HL-60 (cell line): ENCODE results near the gene LCN15.

Source experiments
- DNase-seq, 2 experiments: peaks; one replicate each; pipeline ENCODE4 v3.0.0-alpha.2; 2010 to 2020; ENCODE audit warnings: low read depth in 1 of 2, low spot score in 1 of 2
- H3K27ac ChIP-seq: fragments of 250-450 bp; sonication (Bioruptor Pico); replicated peaks from 2 replicates; pipeline ENCODE4 v1.5.1; 2020; ENCODE audit warnings: mild to moderate bottlenecking, moderate library complexity
- H3K27me3 ChIP-seq: fragments of 250-450 bp; sonication (Bioruptor Pico); 2 replicates; pipeline ENCODE4 v1.5.1; 2021; ENCODE audit warnings: mild to moderate bottlenecking, moderate library complexity; ENCODE audit not compliant: insufficient read depth, poor library complexity, severe bottlenecking
- H3K4me3 ChIP-seq: replicated peaks from 2 replicates; pipeline ENCODE4 v1.5.1; 2011; ENCODE audit warnings: mild to moderate bottlenecking, control low read depth, low read length; ENCODE audit not compliant: insufficient read depth
- CTCF ChIP-seq: IDR thresholded peaks from one replicate; pipeline ENCODE4 v1.5.1; 2011; ENCODE audit warnings: low read length, control low read depth, inconsistent platforms; ENCODE audit not compliant: insufficient read depth
- GABPA ChIP-seq: IDR thresholded peaks from 2 replicates; pipeline ENCODE4 v1.6.1; 2012; ENCODE audit warnings: low read depth
- POLR2AphosphoS5 ChIP-seq: IDR thresholded peaks from 2 replicates; pipeline ENCODE4 v1.6.1; 2012; ENCODE audit warnings: low read depth
- REST ChIP-seq: IDR thresholded peaks from 2 replicates; pipeline ENCODE4 v1.6.1; 2012; ENCODE audit warnings: low read depth; ENCODE audit not compliant: insufficient replicate concordance
- SPI1 ChIP-seq: IDR thresholded peaks from 2 replicates; pipeline ENCODE4 v1.6.1; 2012; ENCODE audit warnings: low read depth, mild to moderate bottlenecking, borderline replicate concordance

LCN15 gene

GRCh38 chr9:136722093-136722968 lies 42.0 kb downstream of the LCN15 start:
- Histone ChIP-seq H3K4me3 (no peak overlapping the region), H3K27ac (no peak overlapping the region), H3K27me3 (no peaks in the 10 kb centered on the region)
- TF ChIP-seq CTCF (no peak), SPI1 (no peak), GABPA (no peak), REST (no peak), POLR2AphosphoS5 (no peak)
- DNase-seq, result peak in 1 of 2 experiments; percentile 39

- no peak overlapping the region for H3K4me3 ChIP-seq
- no peak overlapping the region for H3K27ac ChIP-seq
- H3K27me3 ChIP-seq, result no peaks in the 10 kb centered on the region
- TF ChIP-seq POLR2AphosphoS5, result peak; percentile 59
- no peak for TF ChIP-seq GABPA
- peak in 1 of 2 experiments; percentile 43 for DNase-seq
Observed at GRCh38 chr9:136721339-136722092, 42.8 kb downstream of the LCN15 start.

GRCh38 chr9:136720898-136721338 lies 43.4 kb downstream of the LCN15 start:
- TF ChIP-seq CTCF, result no peak
- TF ChIP-seq REST, result no peak
- no peak for TF ChIP-seq SPI1
- no peak for TF ChIP-seq POLR2AphosphoS5
- no peak for TF ChIP-seq GABPA
- no peak for DNase-seq
- Histone ChIP-seq H3K27me3 (no peaks in the 10 kb centered on the region), H3K4me3 (no peak overlapping the region), H3K27ac (no peak overlapping the region)

- DNase-seq, result no peak
- TF ChIP-seq POLR2AphosphoS5 (no peak), GABPA (no peak), REST (no peak), SPI1 (no peak), CTCF (no peak)
Observed at GRCh38 chr9:136720251-136720897, 43.9 kb downstream of the LCN15 start.

More at GRCh38 chr9:136720251-136720897, 43.9 kb downstream of the LCN15 start:
- Histone ChIP-seq H3K27me3 (no peaks in the 10 kb centered on the region), H3K4me3 (no peak overlapping the region), H3K27ac (no peak overlapping the region)
